ENCODE data around the gene CACNA2D3. TPM values are rescaled to one million over a fixed set of nuclear protein-coding genes. Genes with fewer than 3 reads are reported as not detected.

Gene CACNA2D3
- total RNA-seq, 1 donor from 2014 or later = 0.70 TPM

DNA sequence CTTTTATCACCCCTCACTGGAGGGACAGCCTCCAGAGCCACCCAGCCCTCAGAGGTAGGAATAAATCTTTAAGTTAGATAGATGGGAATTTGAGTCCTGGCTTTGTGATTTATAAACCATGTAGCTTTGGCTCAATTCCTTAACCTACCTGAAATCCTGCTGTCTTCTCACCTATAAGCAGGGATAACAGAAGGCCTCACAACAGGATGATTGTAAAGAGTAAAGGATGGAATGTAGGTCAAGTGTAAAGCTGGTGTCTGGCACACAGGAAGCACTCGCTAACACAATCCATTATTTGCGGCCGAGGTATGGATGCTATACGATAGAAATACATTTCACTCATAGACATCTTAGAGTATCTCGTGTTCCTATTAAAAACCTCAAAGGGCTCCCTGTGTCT is 968.4 kb downstream of the CACNA2D3 start:
- peaks cover 3% of the 10 kb centered on the region for H3K4me1 ChIP-seq (ENCODE audit: insufficient read depth, low read length)
- H3K4me3 Mint-ChIP-seq (ENCODE audit: unreplicated experiment) = no peak overlapping the region
- no peak overlapping the region for H3K9ac ChIP-seq (ENCODE audit: low read length)
- H3K27me3 ChIP-seq (ENCODE audit: insufficient read depth, low read length) = no peaks in the 10 kb centered on the region
- FAIRE-seq (no peak), DNase-seq (ENCODE audit: low read depth) (no peak)
- H3K9me3 ChIP-seq (ENCODE audit: insufficient read depth, low read depth, low read length) = no peaks in the 10 kb centered on the region
- no peak overlapping the region for H2AFZ ChIP-seq (ENCODE audit: low read depth, low read length)
- H3K27ac ChIP-seq (ENCODE audit: low read depth, low read length) = no peak overlapping the region
- H3K9me3 Mint-ChIP-seq (ENCODE audit: unreplicated experiment) = no peaks in the 10 kb centered on the region
- peaks cover 24% of the 10 kb centered on the region for H3K27me3 Mint-ChIP-seq (ENCODE audit: low read depth, unreplicated experiment)
- no peaks in the 10 kb centered on the region for H3K36me3 Mint-ChIP-seq (ENCODE audit: low read depth, unreplicated experiment)
- no peaks in the 10 kb centered on the region for H3K36me3 ChIP-seq (ENCODE audit: insufficient read depth, low read length)
- H3K4me3 ChIP-seq (ENCODE audit: insufficient read depth, low read depth, low read length) = no peak overlapping the region
- H3K27ac Mint-ChIP-seq (ENCODE audit: unreplicated experiment) = no peak overlapping the region
- no peaks in the 10 kb centered on the region for H3K79me2 ChIP-seq (ENCODE audit: insufficient read depth, low read length)
- no peaks in the 10 kb centered on the region for H4K20me1 ChIP-seq (ENCODE audit: insufficient read depth, low read length)
- H3K4me1 Mint-ChIP-seq (ENCODE audit: low read depth, unreplicated experiment) = peaks cover 8% of the 10 kb centered on the region
- no peak overlapping the region for H3K4me2 ChIP-seq (ENCODE audit: low read length)
- TF ChIP-seq CTCF (IDR thresholded peaks at IDR 0.05; ENCODE audit: insufficient read depth, low read depth, low read length) (no peak), EZH2 (IDR thresholded peaks at IDR 0.05; ENCODE audit: insufficient read depth, low read length) (no peak)

DNA sequence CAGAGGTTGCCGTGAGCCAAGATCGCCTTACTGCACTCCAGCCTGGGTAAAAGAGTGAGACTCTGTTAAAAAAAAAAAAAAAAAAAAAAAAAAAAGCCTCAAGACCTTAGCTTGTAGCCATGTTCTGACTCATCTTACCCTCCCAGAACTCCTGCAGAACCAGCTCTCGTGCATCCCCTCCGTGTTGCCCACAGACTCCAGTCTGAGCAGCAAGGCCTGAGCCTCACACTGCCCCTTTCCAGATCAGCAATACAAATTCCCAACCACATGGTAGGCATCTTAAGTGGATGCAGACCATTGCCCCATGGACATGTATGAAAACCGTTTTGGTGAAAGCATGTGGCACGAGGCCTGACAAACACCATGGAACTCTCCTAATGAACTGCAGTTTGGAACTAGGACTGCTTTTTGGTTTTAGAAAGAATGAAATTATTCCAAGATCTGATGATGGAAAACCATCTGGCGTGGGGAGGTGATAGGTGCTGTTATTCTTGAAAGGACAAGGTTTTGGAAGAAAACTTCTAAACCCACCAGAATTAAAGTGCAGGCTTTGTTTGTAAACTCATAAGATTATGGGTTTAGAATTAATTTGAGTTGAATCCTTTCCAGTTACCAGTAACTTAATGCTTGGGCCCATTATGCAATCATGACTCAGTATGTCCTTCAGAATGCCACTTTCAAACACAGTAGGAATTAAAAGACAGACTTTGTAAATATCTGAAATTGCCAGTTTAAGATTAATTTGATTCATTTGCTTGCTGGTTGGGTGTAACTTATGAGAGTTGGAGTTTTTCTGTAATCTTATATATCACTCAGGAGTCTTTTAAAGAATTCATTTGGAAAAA is 969.3 kb downstream of the CACNA2D3 start:
- FAIRE-seq (no peak), DNase-seq (ENCODE audit: low read depth) (peak; percentile 78)
- Histone ChIP-seq H3K9ac (ENCODE audit: low read length) (no peak overlapping the region), H4K20me1 (ENCODE audit: insufficient read depth, low read length) (no peaks in the 10 kb centered on the region), H3K36me3 (ENCODE audit: insufficient read depth, low read length) (no peaks in the 10 kb centered on the region), H3K27me3 (ENCODE audit: insufficient read depth, low read length) (no peaks in the 10 kb centered on the region), H3K79me2 (ENCODE audit: insufficient read depth, low read length) (no peaks in the 10 kb centered on the region), H3K4me1 (ENCODE audit: insufficient read depth, low read length) (peaks cover 3% of the 10 kb centered on the region), H3K4me2 (ENCODE audit: low read length) (peak overlapping the region; percentile 1), H3K9me3 (ENCODE audit: insufficient read depth, low read depth, low read length) (no peaks in the 10 kb centered on the region), H2AFZ (ENCODE audit: low read depth, low read length) (no peak overlapping the region), H3K4me3 (ENCODE audit: insufficient read depth, low read depth, low read length) (no peak overlapping the region), H3K27ac (ENCODE audit: low read depth, low read length) (no peak overlapping the region)
- Mint-ChIP-seq H3K4me3 (ENCODE audit: unreplicated experiment) (no peak overlapping the region), H3K27me3 (ENCODE audit: low read depth, unreplicated experiment) (peaks cover 18% of the 10 kb centered on the region), H3K36me3 (ENCODE audit: low read depth, unreplicated experiment) (no peaks in the 10 kb centered on the region), H3K27ac (ENCODE audit: unreplicated experiment) (no peak overlapping the region), H3K4me1 (ENCODE audit: low read depth, unreplicated experiment) (peaks cover 8% of the 10 kb centered on the region), H3K9me3 (ENCODE audit: unreplicated experiment) (no peaks in the 10 kb centered on the region)
- no peak for TF ChIP-seq CTCF (IDR thresholded peaks at IDR 0.05; ENCODE audit: insufficient read depth, low read depth, low read length)
- no peak for TF ChIP-seq EZH2 (IDR thresholded peaks at IDR 0.05; ENCODE audit: insufficient read depth, low read length)

DNA sequence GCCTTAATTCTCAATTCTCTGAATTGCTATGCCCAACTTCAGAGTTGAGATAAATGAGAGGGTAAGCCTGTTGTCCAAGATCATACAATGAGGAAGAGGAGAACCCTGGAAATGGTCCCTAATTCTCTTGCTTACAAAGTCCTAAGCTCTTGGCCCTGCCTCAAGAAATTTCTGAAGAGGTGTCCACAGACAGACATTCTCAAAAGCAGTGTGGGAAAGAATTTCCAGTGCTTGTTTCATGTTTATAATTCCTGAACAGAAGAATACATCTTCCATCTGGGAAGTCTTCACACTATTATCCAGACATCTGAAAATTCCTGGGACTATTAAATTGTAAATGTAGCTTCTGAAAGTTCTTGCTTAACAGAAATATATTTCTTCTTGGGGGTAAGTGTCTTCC is 972.3 kb downstream of the CACNA2D3 start:
- Histone ChIP-seq H3K27me3 (ENCODE audit: insufficient read depth, low read length) (no peaks in the 10 kb centered on the region), H3K4me1 (ENCODE audit: insufficient read depth, low read length) (peaks cover 3% of the 10 kb centered on the region), H3K4me3 (ENCODE audit: insufficient read depth, low read depth, low read length) (no peak overlapping the region), H3K79me2 (ENCODE audit: insufficient read depth, low read length) (no peaks in the 10 kb centered on the region), H3K27ac (ENCODE audit: low read depth, low read length) (no peak overlapping the region), H3K9me3 (ENCODE audit: insufficient read depth, low read depth, low read length) (no peaks in the 10 kb centered on the region), H3K4me2 (ENCODE audit: low read length) (no peak overlapping the region), H2AFZ (ENCODE audit: low read depth, low read length) (no peak overlapping the region), H3K36me3 (ENCODE audit: insufficient read depth, low read length) (no peaks in the 10 kb centered on the region), H4K20me1 (ENCODE audit: insufficient read depth, low read length) (no peaks in the 10 kb centered on the region), H3K9ac (ENCODE audit: low read length) (no peak overlapping the region)
- Mint-ChIP-seq H3K36me3 (ENCODE audit: low read depth, unreplicated experiment) (no peaks in the 10 kb centered on the region), H3K27ac (ENCODE audit: unreplicated experiment) (no peak overlapping the region), H3K27me3 (ENCODE audit: low read depth, unreplicated experiment) (no peaks in the 10 kb centered on the region), H3K4me3 (ENCODE audit: unreplicated experiment) (no peak overlapping the region), H3K9me3 (ENCODE audit: unreplicated experiment) (no peaks in the 10 kb centered on the region), H3K4me1 (ENCODE audit: low read depth, unreplicated experiment) (peaks cover 8% of the 10 kb centered on the region)
- FAIRE-seq (no peak), DNase-seq (ENCODE audit: low read depth) (no peak)
- TF ChIP-seq CTCF (IDR thresholded peaks at IDR 0.05; ENCODE audit: insufficient read depth, low read depth, low read length) (no peak), EZH2 (IDR thresholded peaks at IDR 0.05; ENCODE audit: insufficient read depth, low read length) (no peak)
